ENCODE results near the gene STK24. TPM values are rescaled to one million over a fixed set of nuclear protein-coding genes. Genes with fewer than 3 reads are reported as not detected.

STK24 gene
- total and polyA plus RNA-seq, 10 of the 15 experiments (the other 5 are each of a cell fraction or from before 2014, with no cell fraction given) = 7.5 to 115 (median 52.9) TPM

DNA sequence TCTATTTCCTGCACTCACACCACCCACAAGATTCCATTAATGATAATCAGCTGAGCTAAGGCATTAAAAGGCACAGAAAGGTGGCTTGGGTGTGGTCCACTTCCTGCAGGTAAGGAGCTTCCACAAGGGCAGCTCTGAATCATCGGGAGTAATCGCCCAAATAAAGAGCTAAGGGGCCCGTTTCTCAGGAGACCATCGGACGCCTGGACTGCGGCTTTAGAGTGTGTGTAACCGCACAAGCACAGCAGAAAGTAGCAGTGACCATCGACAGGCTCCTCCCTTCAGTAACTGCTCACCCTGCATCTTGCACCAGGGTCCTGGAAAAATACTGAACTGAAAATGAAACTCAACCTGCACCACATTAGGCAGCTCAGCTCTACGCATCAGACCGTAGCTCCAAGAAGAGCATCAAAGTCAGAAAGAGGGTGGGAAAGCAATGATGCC is 6.0 kb downstream of the STK24 start (continued):
- TF ChIP-seq, protein P1, sequence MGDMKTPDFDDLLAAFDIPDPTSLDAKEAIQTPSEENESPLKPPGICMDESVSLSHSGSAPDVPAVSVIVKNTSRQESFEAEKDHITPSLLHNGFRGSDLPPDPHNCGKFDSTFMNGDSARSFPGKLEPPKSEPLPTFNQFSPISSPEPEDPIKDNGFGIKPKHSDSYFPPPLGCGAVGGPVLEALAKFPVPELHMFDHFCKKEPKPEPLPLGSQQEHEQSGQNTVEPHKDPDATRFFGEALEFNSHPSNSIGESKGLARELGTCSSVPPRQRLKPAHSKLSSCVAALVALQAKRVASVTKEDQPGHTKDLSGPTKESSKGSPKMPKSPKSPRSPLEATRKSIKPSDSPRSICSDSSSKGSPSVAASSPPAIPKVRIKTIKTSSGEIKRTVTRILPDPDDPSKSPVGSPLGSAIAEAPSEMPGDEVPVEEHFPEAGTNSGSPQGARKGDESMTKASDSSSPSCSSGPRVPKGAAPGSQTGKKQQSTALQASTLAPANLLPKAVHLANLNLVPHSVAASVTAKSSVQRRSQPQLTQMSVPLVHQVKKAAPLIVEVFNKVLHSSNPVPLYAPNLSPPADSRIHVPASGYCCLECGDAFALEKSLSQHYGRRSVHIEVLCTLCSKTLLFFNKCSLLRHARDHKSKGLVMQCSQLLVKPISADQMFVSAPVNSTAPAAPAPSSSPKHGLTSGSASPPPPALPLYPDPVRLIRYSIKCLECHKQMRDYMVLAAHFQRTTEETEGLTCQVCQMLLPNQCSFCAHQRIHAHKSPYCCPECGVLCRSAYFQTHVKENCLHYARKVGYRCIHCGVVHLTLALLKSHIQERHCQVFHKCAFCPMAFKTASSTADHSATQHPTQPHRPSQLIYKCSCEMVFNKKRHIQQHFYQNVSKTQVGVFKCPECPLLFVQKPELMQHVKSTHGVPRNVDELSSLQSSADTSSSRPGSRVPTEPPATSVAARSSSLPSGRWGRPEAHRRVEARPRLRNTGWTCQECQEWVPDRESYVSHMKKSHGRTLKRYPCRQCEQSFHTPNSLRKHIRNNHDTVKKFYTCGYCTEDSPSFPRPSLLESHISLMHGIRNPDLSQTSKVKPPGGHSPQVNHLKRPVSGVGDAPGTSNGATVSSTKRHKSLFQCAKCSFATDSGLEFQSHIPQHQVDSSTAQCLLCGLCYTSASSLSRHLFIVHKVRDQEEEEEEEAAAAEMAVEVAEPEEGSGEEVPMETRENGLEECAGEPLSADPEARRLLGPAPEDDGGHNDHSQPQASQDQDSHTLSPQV (IDR thresholded peaks at IDR 0.05) = no peak
- TF ChIP-seq IKZF1 (conservative IDR thresholded peaks at IDR 0.05) (peak; percentile 83), EGR1 (IDR thresholded peaks at IDR 0.05; ENCODE audit: borderline replicate concordance in 1 of 2, low read depth in 2 of 2, low read length in 2 of 2) (no peak), SIX5 (IDR thresholded peaks at IDR 0.05; ENCODE audit: low read depth, low read length, severe bottlenecking) (no peak), FOXM1 (IDR thresholded peaks at IDR 0.05; ENCODE audit: low read depth, low read length) (no peak), POLR2AphosphoS2 (IDR thresholded peaks at IDR 0.05; ENCODE audit: low read depth, low read length) (no peak), NR2C2 (IDR thresholded peaks at IDR 0.05; ENCODE audit: borderline replicate concordance, control insufficient read depth, insufficient read length, low read depth) (no peak), MEF2B (IDR thresholded peaks at IDR 0.05; ENCODE audit: partially characterized antibody, poor library complexity, severe bottlenecking) (no peak)
- TF ChIP-seq, protein P2, sequence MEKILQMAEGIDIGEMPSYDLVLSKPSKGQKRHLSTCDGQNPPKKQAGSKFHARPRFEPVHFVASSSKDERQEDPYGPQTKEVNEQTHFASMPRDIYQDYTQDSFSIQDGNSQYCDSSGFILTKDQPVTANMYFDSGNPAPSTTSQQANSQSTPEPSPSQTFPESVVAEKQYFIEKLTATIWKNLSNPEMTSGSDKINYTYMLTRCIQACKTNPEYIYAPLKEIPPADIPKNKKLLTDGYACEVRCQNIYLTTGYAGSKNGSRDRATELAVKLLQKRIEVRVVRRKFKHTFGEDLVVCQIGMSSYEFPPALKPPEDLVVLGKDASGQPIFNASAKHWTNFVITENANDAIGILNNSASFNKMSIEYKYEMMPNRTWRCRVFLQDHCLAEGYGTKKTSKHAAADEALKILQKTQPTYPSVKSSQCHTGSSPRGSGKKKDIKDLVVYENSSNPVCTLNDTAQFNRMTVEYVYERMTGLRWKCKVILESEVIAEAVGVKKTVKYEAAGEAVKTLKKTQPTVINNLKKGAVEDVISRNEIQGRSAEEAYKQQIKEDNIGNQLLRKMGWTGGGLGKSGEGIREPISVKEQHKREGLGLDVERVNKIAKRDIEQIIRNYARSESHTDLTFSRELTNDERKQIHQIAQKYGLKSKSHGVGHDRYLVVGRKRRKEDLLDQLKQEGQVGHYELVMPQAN (conservative IDR thresholded peaks at IDR 0.05) = no peak; the same call in 1 of the 2 replicates
- TF ChIP-seq, protein P3, sequence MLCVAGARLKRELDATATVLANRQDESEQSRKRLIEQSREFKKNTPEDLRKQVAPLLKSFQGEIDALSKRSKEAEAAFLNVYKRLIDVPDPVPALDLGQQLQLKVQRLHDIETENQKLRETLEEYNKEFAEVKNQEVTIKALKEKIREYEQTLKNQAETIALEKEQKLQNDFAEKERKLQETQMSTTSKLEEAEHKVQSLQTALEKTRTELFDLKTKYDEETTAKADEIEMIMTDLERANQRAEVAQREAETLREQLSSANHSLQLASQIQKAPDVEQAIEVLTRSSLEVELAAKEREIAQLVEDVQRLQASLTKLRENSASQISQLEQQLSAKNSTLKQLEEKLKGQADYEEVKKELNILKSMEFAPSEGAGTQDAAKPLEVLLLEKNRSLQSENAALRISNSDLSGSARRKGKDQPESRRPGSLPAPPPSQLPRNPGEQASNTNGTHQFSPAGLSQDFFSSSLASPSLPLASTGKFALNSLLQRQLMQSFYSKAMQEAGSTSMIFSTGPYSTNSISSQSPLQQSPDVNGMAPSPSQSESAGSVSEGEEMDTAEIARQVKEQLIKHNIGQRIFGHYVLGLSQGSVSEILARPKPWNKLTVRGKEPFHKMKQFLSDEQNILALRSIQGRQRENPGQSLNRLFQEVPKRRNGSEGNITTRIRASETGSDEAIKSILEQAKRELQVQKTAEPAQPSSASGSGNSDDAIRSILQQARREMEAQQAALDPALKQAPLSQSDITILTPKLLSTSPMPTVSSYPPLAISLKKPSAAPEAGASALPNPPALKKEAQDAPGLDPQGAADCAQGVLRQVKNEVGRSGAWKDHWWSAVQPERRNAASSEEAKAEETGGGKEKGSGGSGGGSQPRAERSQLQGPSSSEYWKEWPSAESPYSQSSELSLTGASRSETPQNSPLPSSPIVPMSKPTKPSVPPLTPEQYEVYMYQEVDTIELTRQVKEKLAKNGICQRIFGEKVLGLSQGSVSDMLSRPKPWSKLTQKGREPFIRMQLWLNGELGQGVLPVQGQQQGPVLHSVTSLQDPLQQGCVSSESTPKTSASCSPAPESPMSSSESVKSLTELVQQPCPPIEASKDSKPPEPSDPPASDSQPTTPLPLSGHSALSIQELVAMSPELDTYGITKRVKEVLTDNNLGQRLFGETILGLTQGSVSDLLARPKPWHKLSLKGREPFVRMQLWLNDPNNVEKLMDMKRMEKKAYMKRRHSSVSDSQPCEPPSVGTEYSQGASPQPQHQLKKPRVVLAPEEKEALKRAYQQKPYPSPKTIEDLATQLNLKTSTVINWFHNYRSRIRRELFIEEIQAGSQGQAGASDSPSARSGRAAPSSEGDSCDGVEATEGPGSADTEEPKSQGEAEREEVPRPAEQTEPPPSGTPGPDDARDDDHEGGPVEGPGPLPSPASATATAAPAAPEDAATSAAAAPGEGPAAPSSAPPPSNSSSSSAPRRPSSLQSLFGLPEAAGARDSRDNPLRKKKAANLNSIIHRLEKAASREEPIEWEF (IDR thresholded peaks at IDR 0.05; ENCODE audit: insufficient replicate concordance, low read depth, low read length) = no peak
- TF ChIP-seq, protein P4, sequence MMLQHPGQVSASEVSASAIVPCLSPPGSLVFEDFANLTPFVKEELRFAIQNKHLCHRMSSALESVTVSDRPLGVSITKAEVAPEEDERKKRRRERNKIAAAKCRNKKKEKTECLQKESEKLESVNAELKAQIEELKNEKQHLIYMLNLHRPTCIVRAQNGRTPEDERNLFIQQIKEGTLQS (IDR thresholded peaks at IDR 0.05; ENCODE audit: borderline replicate concordance, extremely low read depth, low read depth, low read length) = no peak
- TF ChIP-seq, protein P5, sequence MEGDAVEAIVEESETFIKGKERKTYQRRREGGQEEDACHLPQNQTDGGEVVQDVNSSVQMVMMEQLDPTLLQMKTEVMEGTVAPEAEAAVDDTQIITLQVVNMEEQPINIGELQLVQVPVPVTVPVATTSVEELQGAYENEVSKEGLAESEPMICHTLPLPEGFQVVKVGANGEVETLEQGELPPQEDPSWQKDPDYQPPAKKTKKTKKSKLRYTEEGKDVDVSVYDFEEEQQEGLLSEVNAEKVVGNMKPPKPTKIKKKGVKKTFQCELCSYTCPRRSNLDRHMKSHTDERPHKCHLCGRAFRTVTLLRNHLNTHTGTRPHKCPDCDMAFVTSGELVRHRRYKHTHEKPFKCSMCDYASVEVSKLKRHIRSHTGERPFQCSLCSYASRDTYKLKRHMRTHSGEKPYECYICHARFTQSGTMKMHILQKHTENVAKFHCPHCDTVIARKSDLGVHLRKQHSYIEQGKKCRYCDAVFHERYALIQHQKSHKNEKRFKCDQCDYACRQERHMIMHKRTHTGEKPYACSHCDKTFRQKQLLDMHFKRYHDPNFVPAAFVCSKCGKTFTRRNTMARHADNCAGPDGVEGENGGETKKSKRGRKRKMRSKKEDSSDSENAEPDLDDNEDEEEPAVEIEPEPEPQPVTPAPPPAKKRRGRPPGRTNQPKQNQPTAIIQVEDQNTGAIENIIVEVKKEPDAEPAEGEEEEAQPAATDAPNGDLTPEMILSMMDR (IDR thresholded peaks at IDR 0.05 in 2 of 3, conservative IDR thresholded peaks at IDR 0.05 in 1 of 3; ENCODE audit: control insufficient read depth in 2 of 3, extremely low read depth in 1 of 3, insufficient read depth in 1 of 3, low read depth in 3 of 3, low read length in 3 of 3) = no peak
- TF ChIP-seq, protein P6, sequence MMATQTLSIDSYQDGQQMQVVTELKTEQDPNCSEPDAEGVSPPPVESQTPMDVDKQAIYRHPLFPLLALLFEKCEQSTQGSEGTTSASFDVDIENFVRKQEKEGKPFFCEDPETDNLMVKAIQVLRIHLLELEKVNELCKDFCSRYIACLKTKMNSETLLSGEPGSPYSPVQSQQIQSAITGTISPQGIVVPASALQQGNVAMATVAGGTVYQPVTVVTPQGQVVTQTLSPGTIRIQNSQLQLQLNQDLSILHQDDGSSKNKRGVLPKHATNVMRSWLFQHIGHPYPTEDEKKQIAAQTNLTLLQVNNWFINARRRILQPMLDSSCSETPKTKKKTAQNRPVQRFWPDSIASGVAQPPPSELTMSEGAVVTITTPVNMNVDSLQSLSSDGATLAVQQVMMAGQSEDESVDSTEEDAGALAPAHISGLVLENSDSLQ (IDR thresholded peaks at IDR 0.05) = peak; percentile 40
